ENCODE data around the gene CFAP299. TPM values are rescaled to one million over a fixed set of nuclear protein-coding genes. Genes with fewer than 3 reads are reported as not detected.

The CFAP299 gene
- total and polyA plus RNA-seq, 2 donors from 2014 or later: 1.1 TPM; not detected in 1

- DNase-seq (no peak), FAIRE-seq (no peak)
- Histone ChIP-seq H3K9me3 (ENCODE audit: control insufficient read depth in 2 of 3, insufficient read depth in 1 of 3, low read length in 3 of 3) (no peaks in the 10 kb centered on the region), H3K27me3 (ENCODE audit: control insufficient read depth, insufficient read depth, low read length) (no peaks in the 10 kb centered on the region), H3K36me3 (ENCODE audit: control insufficient read depth in 2 of 3, insufficient read depth in 3 of 3, low read length in 3 of 3) (no peaks in the 10 kb centered on the region), H3K4me1 (ENCODE audit: control insufficient read depth in 2 of 3, insufficient read depth in 2 of 3, low read depth in 1 of 3, low read length in 3 of 3) (no peaks in the 10 kb centered on the region), H3K9ac (ENCODE audit: low read length in 3 of 3) (no peak overlapping the region), H3K27ac (ENCODE audit: low read depth in 2 of 2, low read length in 2 of 2) (no peak overlapping the region), H3K4me3 (ENCODE audit: low read length in 3 of 3) (no peak overlapping the region)
- intact Hi-C loops (cut with DNase I): no loop called here
- no peak for TF ChIP-seq CTCF (IDR thresholded peaks at IDR 0.05; ENCODE audit: borderline replicate concordance, extremely low read depth, insufficient read depth)
Measured at GRCh38 chr4:80963051-80963450, 627.5 kb downstream of the CFAP299 start.

GRCh38 chr4:80967346-80967745, 631.8 kb downstream of the CFAP299 start:
- Histone ChIP-seq H3K4me1 (ENCODE audit: control insufficient read depth in 2 of 3, insufficient read depth in 2 of 3, low read depth in 1 of 3, low read length in 3 of 3) (no peaks in the 10 kb centered on the region), H3K9ac (ENCODE audit: low read length in 3 of 3) (no peak overlapping the region), H3K9me3 (ENCODE audit: control insufficient read depth in 2 of 3, insufficient read depth in 1 of 3, low read length in 3 of 3) (no peaks in the 10 kb centered on the region), H3K27ac (ENCODE audit: low read depth in 2 of 2, low read length in 2 of 2) (no peak overlapping the region), H3K27me3 (ENCODE audit: control insufficient read depth, insufficient read depth, low read length) (no peaks in the 10 kb centered on the region), H3K36me3 (ENCODE audit: control insufficient read depth in 2 of 3, insufficient read depth in 3 of 3, low read length in 3 of 3) (no peaks in the 10 kb centered on the region), H3K4me3 (ENCODE audit: low read length in 3 of 3) (no peak overlapping the region)
- intact Hi-C loops (cut with DNase I): no loop called here
- no peak for TF ChIP-seq CTCF (IDR thresholded peaks at IDR 0.05; ENCODE audit: borderline replicate concordance, extremely low read depth, insufficient read depth)
- DNase-seq: no peak
- no peak for FAIRE-seq

GRCh38 chr4:80980239-80980638, 644.7 kb downstream of the CFAP299 start:
- no peaks in the 10 kb centered on the region for H3K9me3 ChIP-seq (ENCODE audit: control insufficient read depth in 2 of 3, insufficient read depth in 1 of 3, low read length in 3 of 3)
- TF ChIP-seq CTCF (IDR thresholded peaks at IDR 0.05; ENCODE audit: borderline replicate concordance, extremely low read depth, insufficient read depth): no peak
- intact Hi-C loops (cut with DNase I): no loop called here
- H3K4me3 ChIP-seq (ENCODE audit: low read length in 3 of 3): no peak overlapping the region
- H3K4me1 ChIP-seq (ENCODE audit: control insufficient read depth in 2 of 3, insufficient read depth in 2 of 3, low read depth in 1 of 3, low read length in 3 of 3): no peaks in the 10 kb centered on the region
- no peak overlapping the region for H3K27ac ChIP-seq (ENCODE audit: low read depth in 2 of 2, low read length in 2 of 2)
- FAIRE-seq: no peak
- H3K9ac ChIP-seq (ENCODE audit: low read length in 3 of 3): no peak overlapping the region
- H3K36me3 ChIP-seq (ENCODE audit: control insufficient read depth in 2 of 3, insufficient read depth in 3 of 3, low read length in 3 of 3): no peaks in the 10 kb centered on the region
- no peaks in the 10 kb centered on the region for H3K27me3 ChIP-seq (ENCODE audit: control insufficient read depth, insufficient read depth, low read length)
- no peak for DNase-seq

- TF ChIP-seq CTCF (IDR thresholded peaks at IDR 0.05; ENCODE audit: borderline replicate concordance, extremely low read depth, insufficient read depth): no peak
- Histone ChIP-seq H3K27me3 (ENCODE audit: control insufficient read depth, insufficient read depth, low read length) (no peaks in the 10 kb centered on the region), H3K4me1 (ENCODE audit: control insufficient read depth in 2 of 3, insufficient read depth in 2 of 3, low read depth in 1 of 3, low read length in 3 of 3) (no peaks in the 10 kb centered on the region), H3K9me3 (ENCODE audit: control insufficient read depth in 2 of 3, insufficient read depth in 1 of 3, low read length in 3 of 3) (no peaks in the 10 kb centered on the region), H3K27ac (ENCODE audit: low read depth in 2 of 2, low read length in 2 of 2) (no peak overlapping the region), H3K9ac (ENCODE audit: low read length in 3 of 3) (no peak overlapping the region), H3K4me3 (ENCODE audit: low read length in 3 of 3) (no peak overlapping the region), H3K36me3 (ENCODE audit: control insufficient read depth in 2 of 3, insufficient read depth in 3 of 3, low read length in 3 of 3) (no peaks in the 10 kb centered on the region)
- no peak for FAIRE-seq
- intact Hi-C loops (cut with DNase I): loop anchor here (5.0 kb wide), 1 partner anchor 624 kb away; no protein-coding TSS in a partner anchor
- DNase-seq: no peak
Measured at GRCh38 chr4:80986011-80986410, 650.5 kb downstream of the CFAP299 start.

Measured in kidney (tissue), 14 donors.